HepG2 (cell line): Measurements from ENCODE around the gene FCN3. TPM values are rescaled to one million over a fixed set of nuclear protein-coding genes. Genes with fewer than 3 reads are reported as not detected.

Source experiments
- ATAC-seq: fragments of 200-7000 bp; cut with Tn5 transposase; 3 replicates; pipeline ENCODE4 v1.9.1; 2020; ENCODE audit warnings: mild to moderate bottlenecking, moderate library complexity
- BruUV-seq: library from RNA; stranded (reverse); fragments of 400-500 nt; replicated peaks from 2 replicates; lab custom pipeline; 2021; lab: Mats Ljungman, UMichigan
- CTCF ChIA-PET: fragments of 300-600 bp; formaldehyde crosslinking; extraction: SDS; loops from one replicate; lab custom pipeline; 2021; ENCODE audit warnings: low total read pairs, inconsistent platforms, low intra/inter-chr PET ratio; lab: Yijun Ruan, JAX
- POLR2A ChIA-PET: fragments of 350-600 bp; sonication (Branson Sonifier 250); formaldehyde crosslinking; loops from one replicate; lab custom pipeline; 2020; ENCODE audit warnings: antibody characterized with exemption, inconsistent platforms; lab: Yijun Ruan, JAX
- DNase-seq: peaks from one replicate; pipeline ENCODE4 v3.0.0-alpha.2; 2015; ENCODE audit warnings: low spot score
- FAIRE-seq: peaks from 3 replicates; lab custom pipeline; 2011; peaks lifted over from hg19 to GRCh38; lab: Jason Lieb, UNC
- H2AFZ ChIP-seq: one replicate; pipeline ENCODE4 v1.6.1; 2011; ENCODE audit warnings: low read length, inconsistent platforms
- H3K27ac ChIP-seq: fragments of 300-600 bp; 3 replicates; pipeline ENCODE4 v1.8.0; 2011; ENCODE audit warnings: mixed run types, mild to moderate bottlenecking, mixed read lengths, low read length, inconsistent platforms; ENCODE audit not compliant: insufficient read depth; ENCODE audit errors: extremely low read length
- H3K27me3 ChIP-seq, 2 experiments: fragments of 200-600 bp in 1 of 2; 2 replicates in 1 of 2; 3 replicates in 1 of 2; pipeline versions ENCODE4 v1.6.0 to v1.8.0; 2011; ENCODE audit warnings: low read length in 2 of 2, mild to moderate bottlenecking in 2 of 2, moderate library complexity in 2 of 2, inconsistent platforms in 1 of 2; ENCODE audit not compliant: insufficient read depth in 2 of 2, control insufficient read depth in 1 of 2
- H3K36me3 ChIP-seq, 2 experiments: fragments of 200-600 bp in 1 of 2; replicated peaks in 1 of 2; 2 replicates in 1 of 2; 3 replicates in 1 of 2; pipeline versions ENCODE4 v1.5.1 to v1.8.0; 2011; ENCODE audit warnings: low read length in 2 of 2, inconsistent platforms in 1 of 2; ENCODE audit not compliant: insufficient read depth in 2 of 2, control insufficient read depth in 1 of 2
- H3K4me1 ChIP-seq: 2 replicates; pipeline ENCODE4 v1.5.1; 2012; ENCODE audit warnings: low read length, inconsistent platforms; ENCODE audit not compliant: insufficient read depth
- H3K4me2 ChIP-seq: 2 replicates; pipeline ENCODE4 v1.6.0; 2011; ENCODE audit warnings: low read depth, low read length, inconsistent platforms
- H3K4me3 ChIP-seq, 3 experiments: fragments of 200-600 bp in 1 of 3; sonication (generic), shearing (Covaris generic) in 1 of 3; replicated peaks in 1 of 3; 2 replicates each; pipeline ENCODE4 v1.5.1; 2011 to 2016; ENCODE audit warnings: low read length in 3 of 3, inconsistent platforms in 2 of 3, low read depth in 2 of 3, mild to moderate bottlenecking in 2 of 3, control low read depth in 1 of 3, mixed read lengths in 1 of 3; ENCODE audit not compliant: insufficient read depth in 1 of 3
- H3K79me2 ChIP-seq: one replicate; pipeline ENCODE4 v1.6.1; 2011; ENCODE audit warnings: low read length, inconsistent platforms; ENCODE audit not compliant: insufficient read depth
- H3K9ac ChIP-seq: 2 replicates; pipeline ENCODE4 v1.6.0; 2011; ENCODE audit warnings: mild to moderate bottlenecking, low read depth, low read length, inconsistent platforms; ENCODE audit not compliant: insufficient read depth
- H3K9me3 ChIP-seq: 2 replicates; pipeline ENCODE4 v1.5.1; 2012; ENCODE audit warnings: mild to moderate bottlenecking, low read length
- H4K20me1 ChIP-seq: 2 replicates; pipeline ENCODE4 v1.6.0; 2011; ENCODE audit warnings: inconsistent platforms, mild to moderate bottlenecking, low read length, moderate library complexity; ENCODE audit not compliant: insufficient read depth
- AKAP8 ChIP-seq: sonication (generic); formaldehyde crosslinking; IDR thresholded peaks from 2 replicates; pipeline ENCODE4 v1.5.1; 2020; ENCODE audit warnings: mild to moderate bottlenecking, missing genetic modification reagents
- BCL3 ChIP-seq: sonication (generic); formaldehyde crosslinking; IDR thresholded peaks from 2 replicates; pipeline ENCODE4 v1.5.1; 2020; ENCODE audit warnings: mild to moderate bottlenecking, missing genetic modification reagents, moderate library complexity
- BHLHE40 ChIP-seq: IDR thresholded peaks from 2 replicates; pipeline ENCODE4 v1.6.1; 2011; ENCODE audit warnings: low read length, improper control_type of control experiment
- DR1 ChIP-seq: sonication (generic); formaldehyde crosslinking; IDR thresholded peaks from 2 replicates; pipeline ENCODE4 v1.8.0; 2021; ENCODE audit warnings: mild to moderate bottlenecking, missing genetic modification reagents, inconsistent platforms
- JUN ChIP-seq: sonication (generic); formaldehyde crosslinking; IDR thresholded peaks from 2 replicates; pipeline ENCODE4 v1.4.0; 2020; ENCODE audit warnings: mild to moderate bottlenecking, missing genetic modification reagents
- NCOA2 ChIP-seq: sonication (generic); formaldehyde crosslinking; IDR thresholded peaks from 2 replicates; pipeline ENCODE4 v1.8.0; 2022; ENCODE audit warnings: inconsistent platforms
- NFKB2 ChIP-seq: sonication (generic); formaldehyde crosslinking; IDR thresholded peaks from 2 replicates; pipeline ENCODE4 v1.4.0; 2020; ENCODE audit warnings: missing genetic modification reagents, borderline replicate concordance
- RFXANK ChIP-seq: IDR thresholded peaks from 2 replicates; pipeline ENCODE4 v1.6.1; 2016
- SMC3 ChIP-seq: IDR thresholded peaks from 2 replicates; pipeline ENCODE4 v1.6.1; 2011; ENCODE audit warnings: low read length, improper control_type of control experiment
- SP140L ChIP-seq: sonication (generic); formaldehyde crosslinking; IDR thresholded peaks from 2 replicates; pipeline ENCODE4 v1.4.0; 2020; ENCODE audit warnings: missing genetic modification reagents, borderline replicate concordance
- SRSF4 ChIP-seq: fragments of 200-400 bp; formaldehyde crosslinking; IDR thresholded peaks from one replicate; pipeline ENCODE4 v1.6.1; 2018; ENCODE audit warnings: mild to moderate bottlenecking, low read depth, low read length, moderate library complexity; ENCODE audit not compliant: poor library complexity, severe bottlenecking
- TCF7L2 ChIP-seq: IDR thresholded peaks from 2 replicates; pipeline ENCODE4 v1.6.1; 2011; ENCODE audit warnings: mild to moderate bottlenecking, low read depth, low read length, moderate library complexity
- ZNF841 ChIP-seq: sonication (generic); formaldehyde crosslinking; IDR thresholded peaks from 2 replicates; pipeline ENCODE4 v1.8.1; 2023; ENCODE audit warnings: missing genetic modification reagents, borderline replicate concordance
- WGBS: methylation state at CpG from one replicate; pipeline ENCODE4 v1.1.6; 2017; ENCODE audit warnings: low lambda C conversion rate; 5-methylcytosine and 5-hydroxymethylcytosine counted together
- in situ Hi-C: cut with HindIII; loops from 2 replicates; pipeline ENCODE4 v1.10.0; 2017; ENCODE audit warnings: low pct_unique_long_range_greater_than_20kb; ENCODE audit not compliant: extremely low pct_ligation_motif_present
- intact Hi-C: fragments of 100-400 bp; cut with micrococcal nuclease; formaldehyde crosslinking; loops from one replicate; pipeline ENCODE4 v1.10.0; 2022; ENCODE audit not compliant: unreplicated experiment
- polyA plus RNA-seq, 8 experiments: library from polyadenylated mRNA; depleted of rRNA in 3 of 8; stranded (reverse) in 7 of 8; unstranded in 1 of 8; fragments of >200 nt; fragmentation: Illumina TruSeq in 4 of 8; extraction: Trizol in 4 of 8; gene quantifications; 2 replicates each; pipeline versions ENCODE4 v1.2.1 to v1.2.3, GENCODE V29; 2011 to 2016; ENCODE audit warnings: low read depth in 4 of 8, missing spikeins in 1 of 8, mixed read lengths in 1 of 8; ENCODE audit not compliant: insufficient read depth in 1 of 8
- total RNA-seq, 5 experiments: library from RNA; depleted of rRNA; stranded (reverse); fragments of >200 nt; fragmentation: Illumina TruSeq; extraction: Trizol; gene quantifications; 2 replicates each; pipeline ENCODE4 v1.2.3, GENCODE V29; 2016; ENCODE audit warnings: low read depth in 1 of 5
- TF ChIP-seq, protein P1 (sequence below): sonication (generic); formaldehyde crosslinking; IDR thresholded peaks from 2 replicates; pipeline ENCODE4 v1.8.1; 2023; ENCODE audit warnings: mild to moderate bottlenecking, missing genetic modification reagents, borderline replicate concordance
- TF ChIP-seq, protein P2 (sequence below): sonication (generic); formaldehyde crosslinking; IDR thresholded peaks from 2 replicates; pipeline ENCODE4 v1.4.0; 2020; ENCODE audit warnings: missing genetic modification reagents
- TF ChIP-seq, protein P3 (sequence below): sonication (generic); formaldehyde crosslinking; IDR thresholded peaks from 2 replicates; pipeline ENCODE4 v1.4.0; 2020; ENCODE audit warnings: missing genetic modification reagents, borderline replicate concordance

Gene FCN3
- total and polyA plus RNA-seq, 2 of the 13 experiments (the other 11 are each of a cell fraction or from before 2014, with no cell fraction given), result not detected

- H4K20me1 ChIP-seq, result no peaks in the 10 kb centered on the region
- 0 out of 2 replicates have a peak overlapping the region, but pooled peaks have one; percentile 87 for H3K4me2 ChIP-seq
- TF ChIP-seq BHLHE40 (no peak), JUN (CRISPR knock-in tag) (no peak), SRSF4 (no peak), BCL3 (CRISPR knock-in tag) (no peak), NFKB2 (CRISPR knock-in tag) (no peak), SMC3 (no peak), AKAP8 (no peak), TCF7L2 (no peak), ZNF841 (CRISPR knock-in tag) (no peak), RFXANK (CRISPR knock-in tag) (no peak), DR1 (CRISPR knock-in tag) (no peak), SP140L (no peak), NCOA2 (CRISPR knock-in tag) (no peak)
- TF ChIP-seq, protein P1, sequence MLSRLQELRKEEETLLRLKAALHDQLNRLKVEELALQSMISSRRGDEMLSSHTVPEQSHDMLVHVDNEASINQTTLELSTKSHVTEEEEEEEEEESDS (CRISPR knock-in tag), result no peak
- TF ChIP-seq, protein P2, sequence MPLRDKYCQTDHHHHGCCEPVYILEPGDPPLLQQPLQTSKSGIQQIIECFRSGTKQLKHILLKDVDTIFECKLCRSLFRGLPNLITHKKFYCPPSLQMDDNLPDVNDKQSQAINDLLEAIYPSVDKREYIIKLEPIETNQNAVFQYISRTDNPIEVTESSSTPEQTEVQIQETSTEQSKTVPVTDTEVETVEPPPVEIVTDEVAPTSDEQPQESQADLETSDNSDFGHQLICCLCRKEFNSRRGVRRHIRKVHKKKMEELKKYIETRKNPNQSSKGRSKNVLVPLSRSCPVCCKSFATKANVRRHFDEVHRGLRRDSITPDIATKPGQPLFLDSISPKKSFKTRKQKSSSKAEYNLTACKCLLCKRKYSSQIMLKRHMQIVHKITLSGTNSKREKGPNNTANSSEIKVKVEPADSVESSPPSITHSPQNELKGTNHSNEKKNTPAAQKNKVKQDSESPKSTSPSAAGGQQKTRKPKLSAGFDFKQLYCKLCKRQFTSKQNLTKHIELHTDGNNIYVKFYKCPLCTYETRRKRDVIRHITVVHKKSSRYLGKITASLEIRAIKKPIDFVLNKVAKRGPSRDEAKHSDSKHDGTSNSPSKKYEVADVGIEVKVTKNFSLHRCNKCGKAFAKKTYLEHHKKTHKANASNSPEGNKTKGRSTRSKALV (CRISPR knock-in tag), result no peak
- TF ChIP-seq, protein P3, sequence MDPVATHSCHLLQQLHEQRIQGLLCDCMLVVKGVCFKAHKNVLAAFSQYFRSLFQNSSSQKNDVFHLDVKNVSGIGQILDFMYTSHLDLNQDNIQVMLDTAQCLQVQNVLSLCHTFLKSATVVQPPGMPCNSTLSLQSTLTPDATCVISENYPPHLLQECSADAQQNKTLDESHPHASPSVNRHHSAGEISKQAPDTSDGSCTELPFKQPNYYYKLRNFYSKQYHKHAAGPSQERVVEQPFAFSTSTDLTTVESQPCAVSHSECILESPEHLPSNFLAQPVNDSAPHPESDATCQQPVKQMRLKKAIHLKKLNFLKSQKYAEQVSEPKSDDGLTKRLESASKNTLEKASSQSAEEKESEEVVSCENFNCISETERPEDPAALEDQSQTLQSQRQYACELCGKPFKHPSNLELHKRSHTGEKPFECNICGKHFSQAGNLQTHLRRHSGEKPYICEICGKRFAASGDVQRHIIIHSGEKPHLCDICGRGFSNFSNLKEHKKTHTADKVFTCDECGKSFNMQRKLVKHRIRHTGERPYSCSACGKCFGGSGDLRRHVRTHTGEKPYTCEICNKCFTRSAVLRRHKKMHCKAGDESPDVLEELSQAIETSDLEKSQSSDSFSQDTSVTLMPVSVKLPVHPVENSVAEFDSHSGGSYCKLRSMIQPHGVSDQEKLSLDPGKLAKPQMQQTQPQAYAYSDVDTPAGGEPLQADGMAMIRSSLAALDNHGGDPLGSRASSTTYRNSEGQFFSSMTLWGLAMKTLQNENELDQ (CRISPR knock-in tag), result no peak
- TF ChIP-seq, all 625 proteins: peak for 0
- FAIRE-seq, result no peak
- 90% methylated on average over 41 of the region's 84 CpGs for WGBS
- Histone ChIP-seq H3K27ac (no peak overlapping the region), H3K4me1 (peaks cover 28% of the 10 kb centered on the region), H3K4me3 (no peak overlapping the region), H3K9ac (no peak overlapping the region), H3K9me3 (no peaks in the 10 kb centered on the region), H3K27me3 (no peaks in the 10 kb centered on the region), H3K79me2 (no peaks in the 10 kb centered on the region), H2AFZ (no peak overlapping the region), H3K36me3 (no peaks in the 10 kb centered on the region)
- POLR2A ChIA-PET, result interaction anchor here (1.5 to 4.8 kb wide), 3 partner anchors 8 to 257 kb away, joined by 3 to 36 read pairs (median 6); partner anchors contain the start of genes MAP3K6 and SYTL1
- in situ Hi-C loops (no loop called here), intact Hi-C loops (loop anchor here (1.0 kb wide), 1 partner anchor 9 kb away; no protein-coding TSS in a partner anchor)
- DNase-seq, result no peak
- CTCF ChIA-PET, result no interaction called here
- no TSS peak for BruUV-seq
- ATAC-seq, result no peak
These were observed 24.6 kb downstream of the FCN3 start for GRCh38 chr1:27349784-27350662.
